K562 (cell line): Measurements from ENCODE around the gene ZC3HAV1L. TPM values are rescaled to one million over a fixed set of nuclear protein-coding genes. Genes with fewer than 3 reads are reported as not detected.

Experiments
- ATAC-seq: fragments of 200-7000 bp; cut with Tn5 transposase; 3 replicates; pipeline ENCODE4 v1.9.1; 2020; ENCODE audit warnings: moderate library complexity
- BruUV-seq: library from RNA; stranded (reverse); fragments of 400-500 nt; replicated peaks from 2 replicates; lab custom pipeline; 2021; lab: Mats Ljungman, UMichigan
- CTCF ChIA-PET: fragments of 300-600 bp; formaldehyde crosslinking; extraction: SDS; loops from one replicate; lab custom pipeline; 2021; ENCODE audit warnings: low intra/inter-chr PET ratio; lab: Yijun Ruan, JAX
- POLR2A ChIA-PET: fragments of 300-600, 350-650 bp; sonication (Branson Sonifier 250); formaldehyde crosslinking; extraction: SDS; loops from one replicate; lab custom pipeline; 2021; ENCODE audit warnings: antibody characterized with exemption, inconsistent platforms; lab: Yijun Ruan, JAX
- DNase-seq, 4 experiments: peaks; one replicate each; pipeline versions ENCODE4 v3.0.0 to v3.0.0-alpha.2; 2011 to 2018; ENCODE audit warnings: low spot score in 3 of 4, mixed read lengths in 3 of 4; ENCODE audit errors: extremely low read depth in 1 of 4
- FAIRE-seq: peaks from 2 replicates; lab custom pipeline; 2011; peaks lifted over from hg19 to GRCh38; lab: Jason Lieb, UNC
- H2AFZ ChIP-seq: 2 replicates; pipeline ENCODE4 v1.6.0; 2011; ENCODE audit warnings: low read depth, low read length, control low read depth, inconsistent platforms
- H3K27ac ChIP-seq: fragments of 200-600 bp; 3 replicates; pipeline ENCODE4 v1.8.0; 2011; ENCODE audit warnings: low read depth, mild to moderate bottlenecking, control low read depth, inconsistent platforms, low read length, moderate library complexity, mixed read lengths; ENCODE audit errors: extremely low read depth
- H3K27me3 ChIP-seq, 2 experiments: fragments of 300-600 bp in 1 of 2; 2 replicates in 1 of 2; 3 replicates in 1 of 2; pipeline versions ENCODE4 v1.6.0 to v1.8.0; 2011; ENCODE audit warnings: inconsistent platforms in 2 of 2, low read length in 2 of 2, mild to moderate bottlenecking in 1 of 2, mixed read lengths in 1 of 2, moderate library complexity in 1 of 2; ENCODE audit not compliant: control insufficient read depth in 2 of 2, insufficient read depth in 2 of 2
- H3K36me3 ChIP-seq: fragments of 300-600 bp; 3 replicates; pipeline ENCODE4 v1.8.0; 2011; ENCODE audit warnings: mild to moderate bottlenecking, low read length, inconsistent platforms; ENCODE audit not compliant: control insufficient read depth, insufficient read depth
- H3K4me1 ChIP-seq, 2 experiments: fragments of 200-600 bp in 1 of 2; replicated peaks in 1 of 2; 2 replicates in 1 of 2; 3 replicates in 1 of 2; pipeline versions ENCODE4 v1.5.1 to v1.8.0; 2011; ENCODE audit warnings: inconsistent platforms in 2 of 2, low read length in 2 of 2, mild to moderate bottlenecking in 1 of 2, mixed read lengths in 1 of 2, moderate library complexity in 1 of 2; ENCODE audit not compliant: control insufficient read depth in 2 of 2, insufficient read depth in 2 of 2
- H3K4me2 ChIP-seq: 2 replicates; pipeline ENCODE4 v1.6.1; 2011; ENCODE audit warnings: low read length, control low read depth, inconsistent platforms, mixed read lengths; ENCODE audit not compliant: insufficient read depth
- H3K4me3 ChIP-seq: fragments of 200-600 bp; sonication (generic), shearing (Covaris generic); 2 replicates; pipeline ENCODE4 v1.5.1; 2016; ENCODE audit warnings: control low read depth, inconsistent platforms
- H3K79me2 ChIP-seq: fragments of 200-600 bp; 3 replicates; pipeline ENCODE4 v1.8.0; 2011; ENCODE audit warnings: low read length, inconsistent platforms; ENCODE audit not compliant: control insufficient read depth, insufficient read depth
- H3K9ac ChIP-seq, 2 experiments: 2 replicates each; pipeline versions ENCODE4 v1.6.0 to v1.6.1; 2011; ENCODE audit warnings: low read depth in 2 of 2, low read length in 2 of 2, control low read depth in 1 of 2, inconsistent platforms in 1 of 2, mild to moderate bottlenecking in 1 of 2, mixed read lengths in 1 of 2; ENCODE audit not compliant: insufficient read depth in 1 of 2
- H3K9me1 ChIP-seq: one replicate; pipeline ENCODE4 v1.6.0; 2011; ENCODE audit warnings: inconsistent platforms, mild to moderate bottlenecking, low read length, moderate library complexity; ENCODE audit not compliant: control insufficient read depth, insufficient read depth
- H3K9me3 ChIP-seq: replicated peaks from 2 replicates; pipeline ENCODE4 v1.5.1; 2011; ENCODE audit warnings: low read depth, low read length, inconsistent platforms; ENCODE audit not compliant: control insufficient read depth, insufficient read depth
- H4K20me1 ChIP-seq: replicated peaks from 2 replicates; pipeline ENCODE4 v1.6.1; 2011; ENCODE audit warnings: low read length, inconsistent platforms, mixed read lengths; ENCODE audit not compliant: control insufficient read depth, insufficient read depth
- C11orf30 ChIP-seq: fragments of 450-650 bp; IDR thresholded peaks from 2 replicates; pipeline ENCODE4 v1.6.1; 2016; ENCODE audit warnings: low read depth, mild to moderate bottlenecking
- CBX3 ChIP-seq, 2 experiments: IDR thresholded peaks; 1 replicate in 1 of 2; 2 replicates in 1 of 2; pipeline ENCODE4 v1.6.1; 2012; ENCODE audit warnings: inconsistent platforms in 2 of 2, low read length in 2 of 2, borderline replicate concordance in 1 of 2, control low read depth in 1 of 2
- EHMT2 ChIP-seq: fragments of 450-650 bp; IDR thresholded peaks from 2 replicates; pipeline ENCODE4 v1.6.1; 2018; ENCODE audit warnings: antibody characterized with exemption
- FOXA1 ChIP-seq: fragments of 450-650 bp; IDR thresholded peaks from 2 replicates; pipeline ENCODE4 v1.6.1; 2016; ENCODE audit warnings: mild to moderate bottlenecking, borderline replicate concordance
- NFRKB ChIP-seq: fragments of 450-650 bp; IDR thresholded peaks from 2 replicates; pipeline ENCODE4 v1.6.1; 2016; ENCODE audit warnings: low read depth
- TRIM24 ChIP-seq, 2 experiments: fragments of 450-650 bp; IDR thresholded peaks; 2 replicates each; pipeline ENCODE4 v1.6.1; 2016
- TRIM28 ChIP-seq: fragments of 450-650 bp; IDR thresholded peaks from 2 replicates; pipeline ENCODE4 v1.6.1; 2017
- ZNF143 ChIP-seq: sonication (generic); formaldehyde crosslinking; IDR thresholded peaks from 2 replicates; pipeline ENCODE4 v1.9.0; 2022; ENCODE audit warnings: mild to moderate bottlenecking, missing genetic modification reagents
- ZNF175 ChIP-seq: fragments of 200-800 bp; sonication (Bioruptor generic); IDR thresholded peaks from 2 replicates; pipeline ENCODE4 v1.6.1; 2016; ENCODE audit warnings: low read depth, mild to moderate bottlenecking, missing genetic modification characterization, missing compliant biosample characterization
- ZNF699 ChIP-seq: fragments of 250-450 bp; sonication (Bioruptor Pico); IDR thresholded peaks from 2 replicates; pipeline ENCODE4 v1.8.0; 2021; ENCODE audit warnings: mild to moderate bottlenecking, moderate library complexity; ENCODE audit not compliant: insufficient replicate concordance
- ZNF766 ChIP-seq: fragments of 200-800 bp; sonication (Bioruptor generic); conservative IDR thresholded peaks from 2 replicates; pipeline ENCODE4 v1.6.1; 2016; ENCODE audit warnings: missing genetic modification characterization, missing compliant biosample characterization
- WGBS: fragments of 100-300 bp; shearing (Covaris generic); methylation state at CpG from one replicate; pipeline ENCODE4 v1.1.6; 2016; ENCODE audit warnings: low coverage, mixed read lengths; ENCODE audit not compliant: insufficient coverage; ENCODE audit errors: missing lambda C conversion rate; 5-methylcytosine and 5-hydroxymethylcytosine counted together
- in situ Hi-C: fragments of 300-500 bp; cut with MboI; formaldehyde crosslinking; loops from 4 replicates; pipeline ENCODE4 v1.15.0; 2018; ENCODE audit warnings: inconsistent platforms, mixed read lengths
- intact Hi-C: fragments of 100-400 bp; cut with micrococcal nuclease; formaldehyde crosslinking; loops from 2 replicates; pipeline ENCODE4 v1.14.2; 2022
- polyA plus RNA-seq, 8 experiments: library from polyadenylated mRNA; depleted of rRNA in 4 of 8; stranded (reverse) in 5 of 8; unstranded in 3 of 8; fragments of >200 nt; fragmentation: Nextera tagmentation in 2 of 8; fragmentation: Illumina TruSeq in 1 of 8; extraction: Ambion mirVana in 2 of 8; extraction: Trizol in 1 of 8; gene quantifications; 2 replicates each; pipeline versions ENCODE4 v1.2.1 to v1.2.3, GENCODE V29; 2011 to 2014; ENCODE audit warnings: inconsistent platforms in 1 of 8, missing spikeins in 1 of 8
- total RNA-seq, 7 experiments: library from RNA; depleted of rRNA in 6 of 7; stranded (reverse); fragments of >200 nt in 6 of 7; fragmentation: Illumina TruSeq in 2 of 7; extraction: Trizol in 2 of 7; gene quantifications; 2 replicates each; pipeline versions ENCODE4 v1.2.1 to v1.2.3, GENCODE V29; 2011 to 2021; ENCODE audit warnings: low replicate concordance in 1 of 7
- TF ChIP-seq, protein P1 (sequence below): fragments of 450-650 bp; IDR thresholded peaks from 2 replicates; pipeline ENCODE4 v1.6.1; 2018; ENCODE audit warnings: mild to moderate bottlenecking, low read depth; ENCODE audit not compliant: partially characterized antibody

The ZC3HAV1L gene
- total and polyA plus RNA-seq, 9 of the 15 experiments (the other 6 are each of a cell fraction or from before 2014, with no cell fraction given): not detected

DNA sequence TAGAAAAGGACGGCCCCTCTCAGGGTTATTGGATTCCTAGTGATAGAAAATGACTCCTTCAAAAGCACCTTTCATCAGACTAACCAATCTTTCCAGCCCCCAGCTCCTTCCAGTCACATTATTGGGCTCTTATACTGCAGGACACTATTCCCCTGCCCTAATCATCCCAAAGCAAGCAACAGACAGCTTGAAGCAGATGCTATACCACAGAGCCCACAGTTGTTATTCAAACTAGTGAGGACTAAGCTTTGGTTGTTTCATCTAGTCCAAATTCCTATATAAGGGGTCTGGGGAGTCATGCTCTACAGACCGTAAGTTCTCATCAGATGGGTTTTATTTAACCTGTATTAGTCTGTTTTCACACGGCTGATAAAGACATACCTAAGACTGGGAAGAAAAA lies 24.5 kb downstream of the ZC3HAV1L start:
- Histone ChIP-seq H2AFZ (no peak overlapping the region), H3K36me3 (no peaks in the 10 kb centered on the region), H4K20me1 (no peaks in the 10 kb centered on the region), H3K27me3 (peaks cover 31 to 32% of the 10 kb centered on the region in 2 experiments), H3K4me3 (no peak overlapping the region), H3K9me1 (no peaks in the 10 kb centered on the region), H3K27ac (no peak overlapping the region), H3K9ac (no peak overlapping the region), H3K4me1 (no peaks in the 10 kb centered on the region), H3K9me3 (0 out of 2 replicates have a peak, but pooled peaks cover 4% of the 10 kb centered on the region), H3K79me2 (no peaks in the 10 kb centered on the region), H3K4me2 (no peak overlapping the region)
- WGBS: 4% methylated on average over 3 of the region's 3 CpGs
- FAIRE-seq (no peak), DNase-seq (no peak), ATAC-seq (no peak)
- no peak for TF ChIP-seq FOXA1
- no peak for TF ChIP-seq NFRKB
- peak; percentile 47; the same call in 1 of the 2 replicates for TF ChIP-seq ZNF766 (CRISPR knock-in tag)
- intact Hi-C loops: loop anchor here (10.0 kb wide), 1 partner anchor 127 kb away; no protein-coding TSS in a partner anchor
- CTCF ChIA-PET: no interaction called here
- POLR2A ChIA-PET: interaction anchor here (0.5 kb wide), 2 partner anchors 226 to 356 kb away, joined by 3 to 4 read pairs; no protein-coding TSS in a partner anchor
- in situ Hi-C loops: no loop called here
- BruUV-seq: no TSS peak

GRCh38 chr7:139004321-139005090 lies 31.3 kb downstream of the ZC3HAV1L start:
- in situ Hi-C loops: no loop called here
- no peaks in the 10 kb centered on the region for H3K79me2 ChIP-seq
- no TSS peak for BruUV-seq
- H4K20me1 ChIP-seq: no peaks in the 10 kb centered on the region
- TF ChIP-seq TRIM24 (IDR thresholded peaks at IDR 0.05) (peak in 1 of 2 experiments; percentile 41; a peak in 1 of 4 replicates), CBX3 (IDR thresholded peaks at IDR 0.05; ENCODE audit: borderline replicate concordance in 1 of 2, low read length in 2 of 2) (peak in 1 of 2 experiments; percentile 75; a peak in 2 of 3 replicates), EHMT2 (no peak), ZNF699 (no peak), ZNF143 (CRISPR knock-in tag) (no peak), TRIM28 (peak; percentile 72; the same call in 1 of the 2 replicates), C11orf30 (no peak), ZNF175 (no peak)
- TF ChIP-seq, protein P1, sequence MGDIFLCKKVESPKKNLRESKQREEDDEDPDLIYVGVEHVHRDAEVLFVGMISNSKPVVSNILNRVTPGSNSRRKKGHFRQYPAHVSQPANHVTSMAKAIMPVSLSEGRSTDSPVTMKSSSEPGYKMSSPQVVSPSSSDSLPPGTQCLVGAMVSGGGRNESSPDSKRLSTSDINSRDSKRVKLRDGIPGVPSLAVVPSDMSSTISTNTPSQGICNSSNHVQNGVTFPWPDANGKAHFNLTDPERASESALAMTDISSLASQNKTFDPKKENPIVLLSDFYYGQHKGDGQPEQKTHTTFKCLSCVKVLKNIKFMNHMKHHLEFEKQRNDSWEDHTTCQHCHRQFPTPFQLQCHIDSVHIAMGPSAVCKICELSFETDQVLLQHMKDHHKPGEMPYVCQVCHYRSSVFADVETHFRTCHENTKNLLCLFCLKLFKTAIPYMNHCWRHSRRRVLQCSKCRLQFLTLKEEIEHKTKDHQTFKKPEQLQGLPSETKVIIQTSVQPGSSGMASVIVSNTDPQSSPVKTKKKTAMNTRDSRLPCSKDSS: peak; percentile 23
- TF ChIP-seq, all 486 proteins: peak for 4
- ATAC-seq: no peak
- Histone ChIP-seq H3K9ac (no peak overlapping the region), H2AFZ (no peak overlapping the region), H3K27ac (no peak overlapping the region), H3K36me3 (no peaks in the 10 kb centered on the region), H3K4me2 (no peak overlapping the region), H3K4me3 (no peak overlapping the region), H3K4me1 (no peaks in the 10 kb centered on the region), H3K9me3 (0 out of 2 replicates have a peak, but pooled peaks cover 3% of the 10 kb centered on the region), H3K27me3 (peaks cover 0 to under 1% of the 10 kb centered on the region in 2 experiments; a peak in 3 of 5 replicates), H3K9me1 (no peaks in the 10 kb centered on the region)
- intact Hi-C loops: no loop called here
- DNase-seq: no peak
- ChIA-PET CTCF (no interaction called here), POLR2A (interaction anchor here (1.2 kb wide), 1 partner anchor 11 kb away, joined by 3 read pairs; no protein-coding TSS in a partner anchor)
- no peak for FAIRE-seq
